Tibial artery (tissue), 4 donors: ENCODE data around the gene ANP32A.

Experiments used
- DNase-seq, 2 donors: peaks; one replicate each; pipeline ENCODE4 v3.0.0-alpha.2; 2019
- H3K27ac ChIP-seq, 2 donors: fragments of 200-600 bp; sonication (generic) in 1 of 2; 1 replicate in 1 of 2; 2 replicates in 1 of 2; pipeline ENCODE4 v1.5.1; 2018 to 2019; ENCODE audit warnings: mild to moderate bottlenecking in 1 of 2
- H3K27me3 ChIP-seq, 2 donors: fragments of 200-600 bp; sonication (generic) in 1 of 2; one replicate each; pipeline versions ENCODE4 v1.5.1 to v1.6.0; 2016 to 2019
- H3K36me3 ChIP-seq, 3 donors: fragments of 200-600 bp; sonication (generic) in 2 of 3; one replicate each; pipeline ENCODE4 v1.5.1; 2016 to 2019; ENCODE audit warnings: mild to moderate bottlenecking in 2 of 3
- H3K4me1 ChIP-seq, 4 donors: fragments of 200-600 bp; sonication (generic) in 2 of 4; 1 replicate in 3 of 4; 2 replicates in 1 of 4; pipeline ENCODE4 v1.5.1; 2016 to 2019
- H3K4me3 ChIP-seq, 2 donors: fragments of 200-600 bp; sonication (generic) in 1 of 2; 1 replicate in 1 of 2; 2 replicates in 1 of 2; pipeline ENCODE4 v1.5.1; 2018 to 2019; ENCODE audit warnings: mild to moderate bottlenecking in 2 of 2
- H3K9me3 ChIP-seq, 3 donors: fragments of 200-600 bp; sonication (generic) in 1 of 3; one replicate each; pipeline ENCODE4 v1.5.1; 2016 to 2019
- CTCF ChIP-seq, 2 experiments: fragments of 200-600 bp in 1 of 2; fragments of 450-650 bp in 1 of 2; IDR thresholded peaks; one replicate each; pipeline ENCODE4 v1.5.1; 2017 to 2019; ENCODE audit warnings: antibody characterized with exemption in 2 of 2, mild to moderate bottlenecking in 1 of 2, moderate library complexity in 1 of 2
- intact Hi-C: fragments of 100-400 bp; cut with DNase I; formaldehyde crosslinking; loops from one replicate; pipeline ENCODE4 v1.15.0; 2023; ENCODE audit warnings: low total_unique reads

Gene ANP32A

GRCh38 chr15:68786753-68787152 lies 33.9 kb downstream of the ANP32A start:
- no peak overlapping the region for H3K27ac ChIP-seq
- no peaks in the 10 kb centered on the region for H3K9me3 ChIP-seq
- TF ChIP-seq CTCF (IDR thresholded peaks at IDR 0.05), result no peak
- no peak overlapping the region for H3K4me3 ChIP-seq
- peak in 1 of 2 donors; percentile 32 for DNase-seq
- H3K4me1 ChIP-seq, result peaks cover 0 to 42% (median 19%) of the 10 kb centered on the region in 4 donors
- intact Hi-C loops, result loop anchor here (10.0 kb wide), 1 partner anchor 88 kb away; no protein-coding TSS in a partner anchor
- peaks cover 5 to 61% (median 39%) of the 10 kb centered on the region in 3 donors for H3K36me3 ChIP-seq
- no peaks in the 10 kb centered on the region for H3K27me3 ChIP-seq

DNA sequence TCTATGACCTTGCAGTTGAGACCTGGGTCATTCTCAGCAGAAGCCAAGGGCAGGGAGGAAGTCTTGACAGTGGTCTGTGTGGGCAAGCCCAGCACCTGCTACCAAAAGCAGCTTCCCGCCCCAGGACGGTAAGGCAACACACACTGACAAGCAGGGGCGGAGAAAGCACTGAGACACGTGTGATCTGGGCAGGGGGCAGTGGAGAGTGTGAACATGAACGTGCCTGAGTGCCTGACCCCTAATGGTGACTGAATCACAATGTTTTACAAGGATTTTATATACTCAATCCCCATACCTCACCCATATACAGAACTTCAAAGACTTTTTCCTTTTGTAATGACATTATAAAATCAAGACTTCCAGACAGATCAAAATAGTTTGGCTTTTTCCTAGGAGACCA lies 35.2 kb downstream of the ANP32A start:
- H3K9me3 ChIP-seq, result no peaks in the 10 kb centered on the region
- no peak for TF ChIP-seq CTCF (IDR thresholded peaks at IDR 0.05)
- H3K4me3 ChIP-seq, result no peak overlapping the region
- peaks cover 6 to 73% (median 44%) of the 10 kb centered on the region in 3 donors for H3K36me3 ChIP-seq
- DNase-seq, result peak in 1 of 2 donors; percentile 27
- no peak overlapping the region for H3K27ac ChIP-seq
- H3K4me1 ChIP-seq, result peaks cover 0 to 32% (median 13%) of the 10 kb centered on the region in 4 donors
- no peaks in the 10 kb centered on the region for H3K27me3 ChIP-seq
- intact Hi-C loops, result loop anchor here (10.0 kb wide), 1 partner anchor 89 kb away; no protein-coding TSS in a partner anchor

DNA sequence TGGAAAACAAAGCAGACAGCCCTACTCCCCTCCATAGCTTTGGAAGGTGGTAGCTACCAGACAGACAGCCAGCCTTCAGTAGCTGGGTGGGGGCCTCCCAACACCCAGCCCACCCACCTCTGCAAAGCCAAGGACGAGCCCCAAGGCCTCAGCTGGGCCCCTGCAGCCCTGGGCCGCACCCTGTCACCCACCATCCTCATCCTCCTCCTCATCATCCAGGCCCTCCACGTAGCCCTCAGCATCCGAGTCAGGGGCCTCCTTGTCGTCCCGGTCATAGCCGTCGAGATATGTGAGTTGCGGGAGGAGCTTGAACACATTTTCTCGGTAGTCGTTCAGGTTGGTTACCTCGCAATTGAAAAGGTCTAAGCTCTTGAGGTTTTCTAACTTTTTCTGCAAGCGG lies 36.5 kb downstream of the ANP32A start:
- peaks cover 0 to 19% (median 3%) of the 10 kb centered on the region in 4 donors for H3K4me1 ChIP-seq
- no peak for TF ChIP-seq CTCF (IDR thresholded peaks at IDR 0.05)
- H3K36me3 ChIP-seq, result peaks cover 19 to 86% (median 58%) of the 10 kb centered on the region in 3 donors
- H3K27me3 ChIP-seq, result no peaks in the 10 kb centered on the region
- intact Hi-C loops, result loop anchor here (10.0 kb wide), 1 partner anchor 91 kb away; no protein-coding TSS in a partner anchor
- H3K9me3 ChIP-seq, result no peaks in the 10 kb centered on the region
- no peak overlapping the region for H3K4me3 ChIP-seq
- peak in 1 of 2 donors; percentile 48 for DNase-seq
- no peak overlapping the region for H3K27ac ChIP-seq

GRCh38 chr15:68783226-68784058 lies 37.3 kb downstream of the ANP32A start:
- H3K27ac ChIP-seq, result no peak overlapping the region
- DNase-seq, result peak in 1 of 2 donors; percentile 59
- H3K4me1 ChIP-seq, result peaks cover 0 to 13% (median 3%) of the 10 kb centered on the region in 4 donors
- H3K9me3 ChIP-seq, result no peaks in the 10 kb centered on the region
- TF ChIP-seq CTCF (IDR thresholded peaks at IDR 0.05), result peak in 1 of 2 experiments; percentile 42
- intact Hi-C loops, result loop anchor here (10.0 kb wide), 1 partner anchor 91 kb away; no protein-coding TSS in a partner anchor
- no peaks in the 10 kb centered on the region for H3K27me3 ChIP-seq
- no peak overlapping the region for H3K4me3 ChIP-seq
- peaks cover 19 to 91% (median 58%) of the 10 kb centered on the region in 3 donors for H3K36me3 ChIP-seq

GRCh38 chr15:68782589-68783161 lies 38.0 kb downstream of the ANP32A start:
- H3K27ac ChIP-seq, result no peak overlapping the region
- intact Hi-C loops, result loop anchor here (10.0 kb wide), 1 partner anchor 92 kb away; no protein-coding TSS in a partner anchor
- H3K36me3 ChIP-seq, result peaks cover 19 to 87% (median 61%) of the 10 kb centered on the region in 3 donors
- no peak overlapping the region for H3K4me3 ChIP-seq
- H3K9me3 ChIP-seq, result no peaks in the 10 kb centered on the region
- no peak for TF ChIP-seq CTCF (IDR thresholded peaks at IDR 0.05)
- peaks cover 0 to 5% (median 0%) of the 10 kb centered on the region in 4 donors for H3K4me1 ChIP-seq
- no peaks in the 10 kb centered on the region for H3K27me3 ChIP-seq
- peak in 1 of 2 donors; percentile 59 for DNase-seq
